Heart right ventricle (tissue), 16 donors: Measurements from ENCODE around the gene RERG. TPM values are rescaled to one million over a fixed set of nuclear protein-coding genes. Genes with fewer than 3 reads are reported as not detected.

Experiments
- ATAC-seq, 8 donors: fragments of 200-7000 bp; cut with Tn5 transposase; one replicate each; pipeline ENCODE4 v1.9.1; 2020; ENCODE audit warnings: mild to moderate bottlenecking in 8 of 8, moderate library complexity in 8 of 8, moderate number of reproducible peaks in 1 of 8
- DNase-seq, 2 donors: peaks; one replicate each; pipeline ENCODE4 v3.0.0-alpha.2; 2020
- H3K27ac ChIP-seq, 10 donors: fragments of 200-600 bp; sonication (generic) in 2 of 10; one replicate each; pipeline versions ENCODE4 v1.5.0 to v1.8.0; 2020 to 2022; ENCODE audit warnings: mild to moderate bottlenecking in 3 of 10
- H3K27me3 ChIP-seq, 7 donors: fragments of 200-600 bp; one replicate each; pipeline ENCODE4 v1.8.0; 2021 to 2022; ENCODE audit warnings: mild to moderate bottlenecking in 2 of 7
- H3K36me3 ChIP-seq, 9 donors: fragments of 200-600 bp; sonication (generic) in 1 of 9; one replicate each; pipeline versions ENCODE4 v1.5.0 to v1.8.0; 2020 to 2022; ENCODE audit warnings: mild to moderate bottlenecking in 2 of 9
- H3K4me1 ChIP-seq, 9 donors: fragments of 200-600 bp; sonication (generic) in 1 of 9; one replicate each; pipeline versions ENCODE4 v1.5.0 to v1.8.0; 2020 to 2022; ENCODE audit warnings: mild to moderate bottlenecking in 4 of 9
- H3K4me3 ChIP-seq, 10 donors: fragments of 200-600 bp; sonication (generic) in 2 of 10; one replicate each; pipeline versions ENCODE4 v1.5.0 to v1.8.0; 2020 to 2022; ENCODE audit warnings: mild to moderate bottlenecking in 7 of 10, moderate library complexity in 2 of 10
- H3K9me3 ChIP-seq, 11 donors: fragments of 200-600 bp in 10 of 11; sonication (generic) in 2 of 11; one replicate each; pipeline versions ENCODE4 v1.5.0 to v1.8.0; 2013 to 2022; ENCODE audit warnings: mild to moderate bottlenecking in 2 of 11, control low read depth in 1 of 11, moderate library complexity in 1 of 11
- CTCF ChIP-seq, 9 donors: fragments of 200-600 bp; sonication (generic) in 2 of 9; IDR thresholded peaks; one replicate each; pipeline versions ENCODE4 v1.5.0 to v1.8.0; 2021 to 2022; ENCODE audit warnings: antibody characterized with exemption in 9 of 9, mild to moderate bottlenecking in 5 of 9, moderate library complexity in 1 of 9
- WGBS, 2 donors: extraction: QIAGEN DNeasy Blood & Tissue Kit; methylation state at CpG; one replicate each; pipeline ENCODE4 v1.1.7; 2013; ENCODE audit warnings: inconsistent platforms in 1 of 2; 5-methylcytosine and 5-hydroxymethylcytosine counted together
- intact Hi-C, 10 donors: fragments of 100-400 bp; cut with DNase I; formaldehyde crosslinking; loops; one replicate each; pipeline versions ENCODE4 v1.11.1 to v1.14.2; 2022
- polyA plus RNA-seq, 2 donors: library from polyadenylated mRNA; stranded (reverse); fragments of 200-250 nt; gene quantifications; one replicate each; pipeline ENCODE4 v1.2.3, GENCODE V29; 2013
- total RNA-seq, 10 donors: library from RNA; stranded (reverse); fragmentation: NEBNext Ultra II Directional in 3 of 10; extraction: Animal tissue kit (Norgen Biotek cat#: 25700) in 3 of 10; gene quantifications; one replicate each; pipeline versions ENCODE4 v1.2.1 to v1.2.4, GENCODE V29; 2021 to 2023
- donor health status: Arrhythmogenic right ventricular cardiomyopathy.
- donor health status: ischemic (EF 13 %, LVEDD 7.1; RV severe dilation, severe dysfunction).
- donor health status: healthy with polysubstance abuse.
- donor health status: DM: no; HTN: yes; CAD: no.
- donor health status: DM: no; HTN: no; CAD: no.
- donor health status: ischemic (EF 25% LVEDD 6.9; RV normal size, moderate dysfunction).
- donor health status: ischemic (EF 25% LVEDD 5.7; RV mildly dilated, moderate dysfunction).
- donor health status: healthy.
- donor health status: DM: yes; HTN: yes; CAD: no.
- donor health status: Ischemic cardiomyopathy.
- donor health status: ischemic (EF 35%, LVEDD 5.7; RV mildly dilated, moderate dysfunction).
- donor health status: nonischemic (EF 11% LVEDD 7.7; RV severe dilation, severe dysfunction).
- donor health status: DM: yes; HTN: yes; CAD: no.
- donor health status: PGD.
- donor health status: ischemic (EF 29% LVEDD 5.4; RV normal size, mild dysfunction).
- donor health status: nonischemic (EF 23%, LVEDD 6.1; RV moderate dilation, normal function).

RERG gene
- total and polyA plus RNA-seq, 12 donors, result 2.1 to 9.7 (median 2.7) TPM

GRCh38 chr12:15216036-15216889, 5.0 kb downstream of the RERG start:
- intact Hi-C loops, result loop anchor here in 1 of 10 donors (5.0 kb wide), 2 partner anchors 34 to 49 kb away; no protein-coding TSS in a partner anchor
- Histone ChIP-seq H3K4me3 (no peak overlapping the region), H3K4me1 (peaks cover 0 to 18% (median 5%) of the 10 kb centered on the region in 9 donors), H3K36me3 (no peaks in the 10 kb centered on the region), H3K9me3 (no peaks in the 10 kb centered on the region), H3K27me3 (peaks cover 0 to 32% (median 0%) of the 10 kb centered on the region in 7 donors), H3K27ac (peak overlapping the region in 5 of 10 donors; percentile 39 to 64 (median 61))
- TF ChIP-seq CTCF (IDR thresholded peaks at IDR 0.05), result no peak
- 56 to 59% methylated on average over 5 of the region's 5 CpGs for WGBS, 2 donors
- DNase-seq (no peak), ATAC-seq (no peak)

GRCh38 chr12:15214851-15215601, 6.2 kb downstream of the RERG start:
- intact Hi-C loops, result loop anchor here in 1 of 10 donors (5.0 kb wide), 2 partner anchors 33 to 48 kb away; no protein-coding TSS in a partner anchor
- H3K9me3 ChIP-seq, result no peaks in the 10 kb centered on the region
- DNase-seq, result peak in 1 of 2 donors; percentile 38
- peaks cover 0 to 20% (median 0%) of the 10 kb centered on the region in 7 donors for H3K27me3 ChIP-seq
- peak in 7 of 8 donors; percentile 27 to 85 (median 63) for ATAC-seq
- H3K4me1 ChIP-seq, result peaks cover 0 to 17% (median 0%) of the 10 kb centered on the region in 9 donors
- H3K36me3 ChIP-seq, result no peaks in the 10 kb centered on the region
- TF ChIP-seq CTCF (IDR thresholded peaks at IDR 0.05), result no peak
- no peak overlapping the region for H3K4me3 ChIP-seq
- WGBS, 2 donors, result 62 to 71% methylated on average over 6 of the region's 6 CpGs
- peak overlapping the region in 6 of 10 donors; percentile 27 to 64 (median 55) for H3K27ac ChIP-seq

- Histone ChIP-seq H3K27me3 (peaks cover 0 to 13% (median 0%) of the 10 kb centered on the region in 7 donors), H3K27ac (no peak overlapping the region), H3K4me3 (no peak overlapping the region), H3K36me3 (no peaks in the 10 kb centered on the region), H3K9me3 (no peaks in the 10 kb centered on the region), H3K4me1 (peaks cover 0 to 27% (median 6%) of the 10 kb centered on the region in 9 donors)
- intact Hi-C loops, result no loop called here
- no peak for ATAC-seq
- 82 to 86% methylated on average over 2 of the region's 2 CpGs for WGBS, 2 donors
- no peak for TF ChIP-seq CTCF (IDR thresholded peaks at IDR 0.05)
- no peak for DNase-seq
Measured at GRCh38 chr12:15212930-15213329, 8.3 kb downstream of the RERG start.

- peaks cover 0 to 18% (median 0%) of the 10 kb centered on the region in 7 donors for H3K27me3 ChIP-seq
- H3K4me1 ChIP-seq, result peaks cover 0 to 33% (median 10%) of the 10 kb centered on the region in 9 donors
- no peaks in the 10 kb centered on the region for H3K36me3 ChIP-seq
- TF ChIP-seq CTCF (IDR thresholded peaks at IDR 0.05), result no peak
- no peaks in the 10 kb centered on the region for H3K9me3 ChIP-seq
- ATAC-seq, result peak in 5 of 8 donors; percentile 27 to 52 (median 46)
- H3K4me3 ChIP-seq, result no peak overlapping the region
- DNase-seq, result no peak
- 67 to 68% methylated on average over 1 of the region's 1 CpG for WGBS, 2 donors
- H3K27ac ChIP-seq, result peak overlapping the region in 7 of 10 donors; percentile 48 to 79 (median 68)
- intact Hi-C loops, result no loop called here
Measured at GRCh38 chr12:15209782-15210181, 11.4 kb downstream of the RERG start.
